HG03378 (cell line): ENCODE measurements around the gene WSB2.
"Not testable (repeated sequence)": the region's sequence is repeated elsewhere in the genome, so short reads cannot be mapped to it uniquely, and the experiment has no call there.

Source experiments
- ATAC-seq: cut with Tn5 transposase; IDR thresholded peaks from one replicate; pipeline ENCODE4 v1.9.1; 2021; ENCODE audit warnings: mild to moderate bottlenecking, moderate library complexity; ENCODE audit not compliant: unreplicated experiment

WSB2 gene

DNA sequence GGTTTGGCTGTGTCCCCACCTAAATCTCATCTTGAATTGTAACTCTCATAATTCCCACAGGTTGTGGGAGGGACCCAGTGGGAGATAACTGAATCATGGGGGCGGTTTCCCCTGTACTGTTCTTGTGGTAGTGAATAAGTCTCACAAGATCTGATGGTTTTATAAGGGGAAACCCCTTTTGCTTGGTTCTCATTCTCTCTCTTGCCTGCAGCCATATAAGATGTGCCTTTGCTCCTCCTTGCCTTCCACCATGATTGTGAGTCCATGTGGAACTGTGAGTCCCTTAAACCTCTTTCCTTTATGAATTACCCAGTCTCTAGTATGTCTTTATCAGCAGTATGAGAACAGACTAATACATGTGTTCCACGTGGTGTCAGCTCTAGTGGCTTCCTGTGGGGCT, 61.2 kb downstream of the WSB2 start:
- not testable (repeated sequence) for ATAC-seq

- ATAC-seq: no peak
Observed at GRCh38 chr12:117998719-117999118, 62.3 kb downstream of the WSB2 start.

DNA sequence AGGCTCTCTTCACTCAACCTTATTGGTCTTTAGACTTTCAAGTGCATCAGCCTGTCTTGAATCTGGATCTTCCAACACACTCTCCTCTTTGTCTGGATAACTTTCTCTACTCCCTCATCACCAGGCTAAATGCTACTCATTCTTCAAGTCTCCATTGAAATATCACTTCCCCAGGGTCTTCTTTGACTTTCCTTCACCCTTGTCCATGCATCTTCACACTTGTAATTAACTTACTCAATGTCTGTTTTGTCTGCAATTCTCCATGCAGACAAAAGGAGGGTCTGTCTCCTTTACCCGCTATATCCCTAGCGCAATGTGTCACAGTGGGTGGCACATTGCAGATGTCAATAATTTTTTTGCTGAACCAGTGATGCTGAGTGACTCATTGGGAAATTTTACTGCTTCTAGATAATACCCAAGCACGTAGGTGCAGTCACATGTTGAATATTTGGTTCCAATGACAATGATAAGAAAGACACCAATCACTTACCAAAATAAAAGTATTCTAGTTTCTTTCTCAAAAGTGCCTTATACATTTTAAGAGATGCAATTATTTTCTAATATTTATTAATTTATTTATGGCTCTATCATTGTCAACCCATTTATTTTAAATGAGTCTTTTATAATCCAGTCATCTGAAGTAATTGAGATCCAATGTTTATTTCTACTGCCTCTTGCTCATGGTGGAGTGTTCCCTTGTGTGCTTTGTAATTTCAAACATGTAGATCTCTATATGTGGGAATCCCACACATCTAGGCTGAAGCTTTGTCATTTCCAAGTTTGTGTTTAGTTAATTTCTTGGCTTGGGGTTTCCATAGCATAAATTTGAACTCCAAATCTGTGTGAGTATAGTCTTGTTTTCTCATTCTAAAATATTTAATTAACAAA, 66.2 kb downstream of the WSB2 start:
- no peak for ATAC-seq

- no peak for ATAC-seq
Observed at GRCh38 chr12:117986705-117987469, 74.1 kb downstream of the WSB2 start.

- ATAC-seq: no peak
Observed at GRCh38 chr12:117985182-117985581, 75.8 kb downstream of the WSB2 start.
